Ovary (tissue), 10 donors: ENCODE data around the gene ANXA4. TPM values are rescaled to one million over a fixed set of nuclear protein-coding genes. Genes with fewer than 3 reads are reported as not detected.

Experiments used
- DNase-seq, 5 donors: peaks; one replicate each; pipeline ENCODE4 v3.0.0-alpha.2; 2019 to 2020
- H3K27ac ChIP-seq, 2 donors: fragments of 200-600 bp; one replicate each; pipeline versions ENCODE4 v1.5.1 to v1.8.0; 2019 to 2022
- H3K27me3 ChIP-seq: fragments of 200-600 bp; one replicate; pipeline ENCODE4 v1.8.0; 2022
- H3K36me3 ChIP-seq: fragments of 200-600 bp; sonication (generic); one replicate; pipeline ENCODE4 v1.5.1; 2019
- H3K4me1 ChIP-seq: one replicate; pipeline ENCODE4 v1.8.1; 2013; ENCODE audit warnings: mild to moderate bottlenecking, moderate library complexity; ENCODE audit not compliant: insufficient read depth
- H3K4me3 ChIP-seq: fragments of 200-600 bp; sonication (generic); one replicate; pipeline ENCODE4 v1.5.1; 2017
- H3K9me3 ChIP-seq, 2 donors: fragments of 200-600 bp in 1 of 2; sonication (generic) in 1 of 2; one replicate each; pipeline versions ENCODE4 v1.5.1 to v1.8.1; 2013 to 2019; ENCODE audit warnings: mild to moderate bottlenecking in 1 of 2, moderate library complexity in 1 of 2
- CTCF ChIP-seq, 3 donors: fragments of 450-650 bp in 2 of 3; fragments of 200-600 bp in 1 of 3; IDR thresholded peaks; one replicate each; pipeline versions ENCODE4 v1.5.1 to v1.8.0; 2016 to 2022; ENCODE audit warnings: antibody characterized with exemption in 3 of 3, mild to moderate bottlenecking in 1 of 3
- EP300 ChIP-seq: sonication (generic); formaldehyde crosslinking; IDR thresholded peaks from one replicate; pipeline ENCODE4 v1.6.1; 2017; ENCODE audit warnings: antibody characterized with exemption
- POLR2A ChIP-seq: fragments of 450-650 bp; IDR thresholded peaks from one replicate; pipeline ENCODE4 v1.6.1; 2017; ENCODE audit warnings: antibody characterized with exemption, mild to moderate bottlenecking, moderate library complexity
- WGBS, 3 donors: extraction: QIAGEN DNeasy Blood & Tissue Kit in 1 of 3; methylation state at CpG; one replicate each; pipeline versions ENCODE4 v1.1.5 to v1.1.7; 2013 to 2017; 5-methylcytosine and 5-hydroxymethylcytosine counted together
- intact Hi-C, 4 donors: fragments of 100-400 bp; cut with DNase I; formaldehyde crosslinking; loops; one replicate each; pipeline versions ENCODE4 v1.11.0 to v1.15.1; 2022 to 2023
- long read RNA-seq, 3 donors: library from polyadenylated mRNA in 2 of 3; unstranded in 2 of 3; transcript quantifications; one replicate each; pipeline ENCODE4 v2.0.0 and lab custom pipeline, GENCODE V29; 2021 to 2026
- polyA plus RNA-seq, 2 donors: library from polyadenylated mRNA; stranded (reverse); fragments of 200-250 nt in 1 of 2; fragments of 350-450 nt in 1 of 2; fragmentation: Illumina TruSeq in 1 of 2; extraction: RNeasy Lipid Tissue Mini Kit (QIAGEN cat#74804) in 1 of 2; gene quantifications; one replicate each; pipeline ENCODE4 v1.2.3, GENCODE V29; 2013 to 2014
- total RNA-seq, 7 donors: library from RNA; depleted of rRNA in 2 of 7; stranded (reverse); fragments of >200 nt in 2 of 7; fragmentation: NEBNext Ultra II Directional in 3 of 7; extraction: Animal tissue kit (Norgen Biotek cat#: 25700) in 3 of 7; gene quantifications; one replicate each; pipeline versions ENCODE4 v1.1.0 to v1.2.4, GENCODE V29; 2016 to 2023
- donor health status: DM: no; HTN: no; CAD: no; lungs with moderate emphysema.
- donor health status: DM: no; HTN: no; CAD: no.
- donor health status: Bipolar disorder and iron deficiency.
- donor health status: DM: yes; HTN: yes; CAD: no.
- donor health status: DM: no; HTN: no; CAD: no.
- donor health status: DM: yes; HTN: yes; CAD: no.

ANXA4 gene
- total RNA-seq: 10 to 100 TPM; 25.4 to 89.7 (median 77.1) TPM
- polyA plus RNA-seq: 10 to 100 TPM; 43.4 to 71.8 TPM
- long read RNA-seq, donor 1, transcript ANXA4-201 (13 exons, 2,799 nt): major isoform, 216 of 281 reads
- long read RNA-seq, donor 1, partial matches to known transcripts: 18 of 281 reads
- long read RNA-seq, donor 1, other reads (novel, unspliced or antisense): 41 of 281 reads
- long read RNA-seq, donor 2, full-length matches to known transcripts: 21 of 42 reads
- long read RNA-seq, donor 2, partial matches to known transcripts: 21 of 42 reads
- long read RNA-seq, donor 2, other reads (novel, unspliced or antisense): 0 of 42 reads
- long read RNA-seq, donor 3, transcript ANXA4-201 (13 exons, 2,799 nt): major isoform, 81 of 104 reads
- long read RNA-seq, donor 3, partial matches to known transcripts: 8 of 104 reads
- long read RNA-seq, donor 3, other reads (novel, unspliced or antisense): 13 of 104 reads

- intact Hi-C loops: no loop called here
These were observed at the start of gene ANXA4 for GRCh38 chr2:69741575-69742321. ANXA4 (plus strand) TSS chr2:69742134; CDS start chr2:69781566, 39,432 bp downstream.

GRCh38 chr2:69692424-69692823 lies 49.5 kb upstream of the ANXA4 start:
- no peak overlapping the region for H3K27ac ChIP-seq
- no peaks in the 10 kb centered on the region for H3K9me3 ChIP-seq
- no peak overlapping the region for H3K4me3 ChIP-seq
- H3K36me3 ChIP-seq: no peaks in the 10 kb centered on the region
- WGBS, 3 donors: 95 to 97% (median 96%) methylated on average over 2 of the region's 2 CpGs
- TF ChIP-seq CTCF (IDR thresholded peaks at IDR 0.05): no peak
- TF ChIP-seq POLR2A: no peak
- no peak for TF ChIP-seq EP300
- no peaks in the 10 kb centered on the region for H3K27me3 ChIP-seq
- no peaks in the 10 kb centered on the region for H3K4me1 ChIP-seq
- no peak for DNase-seq
- intact Hi-C loops: no loop called here

More at GRCh38 chr2:69741575-69742321, at the start of gene ANXA4:
- Histone ChIP-seq H3K9me3 (no peaks in the 10 kb centered on the region), H3K27me3 (no peaks in the 10 kb centered on the region), H3K4me3 (peak within 1 kb of the TSS; percentile 90), H3K4me1 (peaks cover 5% of the 10 kb centered on the region), H3K27ac (peak within 1 kb of the TSS; percentile 90 to 97), H3K36me3 (no peaks in the 10 kb centered on the region)
- DNase-seq: peak; percentile 84 to 88 (median 85)
- 0 to 1% (median 0%) methylated on average over 52 to 75 of the region's 75 CpGs for WGBS, 3 donors
- peak in 1 of 3 donors; percentile 19 for TF ChIP-seq CTCF (IDR thresholded peaks at IDR 0.05)
- no peak for TF ChIP-seq EP300
- peak; percentile 65 for TF ChIP-seq POLR2A

- no peak for DNase-seq
- Histone ChIP-seq H3K4me1 (no peaks in the 10 kb centered on the region), H3K27ac (no peak overlapping the region), H3K4me3 (no peak overlapping the region), H3K36me3 (no peaks in the 10 kb centered on the region), H3K9me3 (no peaks in the 10 kb centered on the region), H3K27me3 (no peaks in the 10 kb centered on the region)
- 64 to 66% (median 65%) methylated on average over 4 of the region's 4 CpGs for WGBS, 3 donors
- no peak for TF ChIP-seq POLR2A
- TF ChIP-seq CTCF (IDR thresholded peaks at IDR 0.05): no peak
- TF ChIP-seq EP300: no peak
- intact Hi-C loops: no loop called here
These were observed 48.7 kb upstream of the ANXA4 start for GRCh38 chr2:69693059-69693774.

GRCh38 chr2:69693775-69694450 lies 48.0 kb upstream of the ANXA4 start:
- Histone ChIP-seq H3K4me3 (no peak overlapping the region), H3K9me3 (no peaks in the 10 kb centered on the region), H3K27me3 (no peaks in the 10 kb centered on the region), H3K4me1 (no peaks in the 10 kb centered on the region), H3K36me3 (no peaks in the 10 kb centered on the region), H3K27ac (no peak overlapping the region)
- WGBS, 3 donors: 85 to 86% (median 85%) methylated on average over 6 of the region's 6 CpGs
- intact Hi-C loops: no loop called here
- DNase-seq: no peak
- no peak for TF ChIP-seq CTCF (IDR thresholded peaks at IDR 0.05)
- TF ChIP-seq POLR2A: no peak
- no peak for TF ChIP-seq EP300
